Thoracic aorta (tissue), 2 donors: Measurements from ENCODE around the gene CHMP2A. TPM values are rescaled to one million over a fixed set of nuclear protein-coding genes. Genes with fewer than 3 reads are reported as not detected.
A peak's percentile ranks its signal among the peaks of the same experiment; 100 is the strongest.

ENCODE experiments used
- ATAC-seq: fragments of 150-250 bp; one replicate; pipeline ENCODE4 v1.8.0; 2017; ENCODE audit warnings: low read depth; ENCODE audit not compliant: insufficient number of reproducible peaks, low FRiP score
- DNase-seq: peaks from one replicate; pipeline ENCODE4 v3.0.0-alpha.2; 2020; ENCODE audit warnings: low spot score
- H3K27ac ChIP-seq, 2 donors: fragments of 200-600 bp; sonication (generic); 1 replicate in 1 of 2; 2 replicates in 1 of 2; pipeline ENCODE4 v1.5.1; 2016; ENCODE audit warnings: mild to moderate bottlenecking in 2 of 2, moderate library complexity in 2 of 2
- H3K27me3 ChIP-seq: fragments of 200-600 bp; sonication (generic); replicated peaks from 2 replicates; pipeline ENCODE4 v1.6.0; 2016; ENCODE audit warnings: mild to moderate bottlenecking; ENCODE audit not compliant: insufficient read depth
- H3K36me3 ChIP-seq: fragments of 200-600 bp; sonication (generic); one replicate; pipeline ENCODE4 v1.5.1; 2016
- H3K4me1 ChIP-seq, 2 donors: fragments of 200-600 bp; sonication (generic); 1 replicate in 1 of 2; 2 replicates in 1 of 2; pipeline versions ENCODE4 v1.5.1 to v1.6.0; 2016; ENCODE audit warnings: low read depth in 2 of 2, mild to moderate bottlenecking in 1 of 2; ENCODE audit not compliant: control insufficient read depth in 1 of 2
- H3K4me3 ChIP-seq: fragments of 200-600 bp; sonication (generic); 2 replicates; pipeline ENCODE4 v1.5.1; 2016; ENCODE audit warnings: mild to moderate bottlenecking
- H3K9me3 ChIP-seq: fragments of 200-600 bp; sonication (generic); 2 replicates; pipeline ENCODE4 v1.5.1; 2016
- CTCF ChIP-seq: fragments of 200-600 bp; sonication (generic); IDR thresholded peaks from one replicate; pipeline ENCODE4 v1.5.1; 2019; ENCODE audit warnings: antibody characterized with exemption
- total RNA-seq, 2 donors: library from RNA; depleted of rRNA; stranded (reverse); fragments of >200 nt; gene quantifications; one replicate each; pipeline versions ENCODE4 v1.1.0 to v1.2.3, GENCODE V29; 2016

CHMP2A gene
- total RNA-seq, 2 donors from 2014 or later = 90.3 to 98.8 TPM

GRCh38 chr19:58568453-58569130 is 13.7 kb upstream of the CHMP2A start:
- no peak overlapping the region for H3K27ac ChIP-seq
- ATAC-seq = no peak
- no peak for TF ChIP-seq CTCF
- peaks cover 24% of the 10 kb centered on the region for H3K36me3 ChIP-seq
- H3K27me3 ChIP-seq = no peaks in the 10 kb centered on the region
- no peak for DNase-seq
- peaks cover 5 to 13% of the 10 kb centered on the region in 2 donors for H3K4me1 ChIP-seq
- no peaks in the 10 kb centered on the region for H3K9me3 ChIP-seq
- no peak overlapping the region for H3K4me3 ChIP-seq

- Histone ChIP-seq H3K4me1 (peaks cover 9 to 23% of the 10 kb centered on the region in 2 donors), H3K27me3 (no peaks in the 10 kb centered on the region), H3K36me3 (peaks cover 24% of the 10 kb centered on the region), H3K9me3 (no peaks in the 10 kb centered on the region), H3K4me3 (no peak overlapping the region), H3K27ac (no peak overlapping the region)
- no peak for TF ChIP-seq CTCF
- ATAC-seq (no peak), DNase-seq (no peak)
Observed at GRCh38 chr19:58566989-58567388, 12.1 kb upstream of the CHMP2A start.

GRCh38 chr19:58563823-58564222 is 8.9 kb upstream of the CHMP2A start:
- H3K27ac ChIP-seq = no peak overlapping the region
- TF ChIP-seq CTCF = no peak
- peaks cover 16 to 35% of the 10 kb centered on the region in 2 donors for H3K4me1 ChIP-seq
- no peaks in the 10 kb centered on the region for H3K27me3 ChIP-seq
- H3K36me3 ChIP-seq = peaks cover 4% of the 10 kb centered on the region
- H3K9me3 ChIP-seq = no peaks in the 10 kb centered on the region
- ATAC-seq (no peak), DNase-seq (no peak)
- no peak overlapping the region for H3K4me3 ChIP-seq

GRCh38 chr19:58563034-58563573 is 8.2 kb upstream of the CHMP2A start:
- TF ChIP-seq CTCF = no peak
- Histone ChIP-seq H3K4me3 (peak overlapping the region; percentile 68), H3K9me3 (no peaks in the 10 kb centered on the region), H3K27ac (peak overlapping the region; percentile 37 to 46), H3K36me3 (peaks cover 4% of the 10 kb centered on the region), H3K27me3 (no peaks in the 10 kb centered on the region), H3K4me1 (peaks cover 16 to 35% of the 10 kb centered on the region in 2 donors)
- DNase-seq = no peak
- no peak for ATAC-seq

- H3K4me1 ChIP-seq = peaks cover 19 to 39% of the 10 kb centered on the region in 2 donors
- peak overlapping the region; percentile 68 for H3K4me3 ChIP-seq
- peaks cover 2% of the 10 kb centered on the region for H3K36me3 ChIP-seq
- no peaks in the 10 kb centered on the region for H3K9me3 ChIP-seq
- no peaks in the 10 kb centered on the region for H3K27me3 ChIP-seq
- no peak for ATAC-seq
- DNase-seq = no peak
- no peak for TF ChIP-seq CTCF
- peak overlapping the region; percentile 37 to 46 for H3K27ac ChIP-seq
Observed at GRCh38 chr19:58562122-58563033, 7.5 kb upstream of the CHMP2A start.
